Ishikawa (cell line): Measurements from ENCODE around the gene TSPAN16.

Source experiments
- CEBPB ChIP-seq: IDR thresholded peaks from 2 replicates; pipeline ENCODE4 v1.6.1; 2012
- CREB1 ChIP-seq: IDR thresholded peaks from 2 replicates; pipeline ENCODE4 v1.6.1; 2012; ENCODE audit warnings: low read depth
- EGR1 ChIP-seq: IDR thresholded peaks from 2 replicates; pipeline ENCODE4 v1.6.1; 2012
- EP300 ChIP-seq: IDR thresholded peaks from 2 replicates; pipeline ENCODE4 v1.6.1; 2012; ENCODE audit warnings: borderline replicate concordance
- FOXM1 ChIP-seq: IDR thresholded peaks from 2 replicates; pipeline ENCODE4 v1.6.1; 2012; ENCODE audit warnings: low read depth, borderline replicate concordance
- MAX ChIP-seq: IDR thresholded peaks from 2 replicates; pipeline ENCODE4 v1.6.1; 2012
- NFIC ChIP-seq: IDR thresholded peaks from 2 replicates; pipeline ENCODE4 v1.6.1; 2012
- RAD21 ChIP-seq: IDR thresholded peaks from 2 replicates; pipeline ENCODE4 v1.6.1; 2012; ENCODE audit warnings: low read depth
- TAF1 ChIP-seq: IDR thresholded peaks from 2 replicates; pipeline ENCODE4 v1.6.1; 2012; ENCODE audit warnings: low read depth, mild to moderate bottlenecking
- TCF12 ChIP-seq: IDR thresholded peaks from 2 replicates; pipeline ENCODE4 v1.6.1; 2012; ENCODE audit warnings: low read depth
- TEAD4 ChIP-seq: IDR thresholded peaks from 2 replicates; pipeline ENCODE4 v1.6.1; 2012
- USF1 ChIP-seq: IDR thresholded peaks from 2 replicates; pipeline ENCODE4 v1.6.1; 2012
- YY1 ChIP-seq: IDR thresholded peaks from 2 replicates; pipeline ENCODE4 v1.6.1; 2012; ENCODE audit warnings: low read depth
- ZBTB7A ChIP-seq: IDR thresholded peaks from 2 replicates; pipeline ENCODE4 v1.6.1; 2012; ENCODE audit warnings: low read depth
- TF ChIP-seq, protein P1 (sequence below): IDR thresholded peaks from 2 replicates; pipeline ENCODE4 v1.6.1; 2012; ENCODE audit warnings: low read depth, mild to moderate bottlenecking

Gene TSPAN16

DNA sequence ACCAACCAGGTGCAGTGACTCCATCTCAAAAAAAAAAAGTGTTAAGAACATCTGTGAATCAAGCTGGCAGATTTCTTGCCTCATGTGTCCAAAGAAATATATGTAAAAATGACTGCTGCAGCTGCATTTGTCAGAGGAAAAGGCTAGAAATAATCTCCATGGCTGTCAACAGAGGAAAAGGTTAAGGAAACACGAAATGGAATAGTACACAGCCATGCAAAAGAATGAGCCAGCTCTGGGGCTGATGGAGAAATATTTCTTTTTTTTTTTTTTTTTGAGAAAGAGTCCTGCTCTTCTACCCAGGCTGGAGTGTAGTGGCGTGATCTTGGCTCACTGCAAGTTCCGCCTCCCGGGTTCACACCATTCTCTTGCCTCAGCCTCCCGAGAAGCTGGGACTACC lies 36.9 kb downstream of the TSPAN16 start:
- TF ChIP-seq RAD21 (no peak), NFIC (no peak), CREB1 (no peak), EP300 (no peak)

DNA sequence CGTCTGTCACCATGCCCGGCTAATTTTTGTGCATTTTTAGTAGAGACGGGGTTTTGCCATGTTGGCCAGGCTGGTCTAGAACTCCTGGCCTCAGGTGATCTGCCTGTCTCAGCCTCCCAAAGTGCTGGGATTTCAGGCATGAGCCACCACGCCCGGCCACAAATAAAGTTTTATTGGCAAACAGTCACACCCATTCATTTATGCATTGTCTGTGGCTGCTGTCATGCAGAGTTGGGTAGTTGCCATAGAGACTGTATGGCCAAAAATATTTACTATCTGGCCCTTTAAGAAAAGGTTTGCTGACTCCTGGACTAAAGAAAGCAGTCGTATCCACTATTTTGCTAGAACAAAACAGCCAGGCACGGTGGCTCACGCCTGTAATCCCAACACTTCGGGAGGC lies 37.9 kb downstream of the TSPAN16 start:
- 0 out of 2 replicates have a peak, but pooled peaks have one; percentile 26 for TF ChIP-seq NFIC
- TF ChIP-seq MAX, result peak; percentile 24; the same call in 1 of the 2 replicates
- peak; percentile 43 for TF ChIP-seq TEAD4
- peak; percentile 12; the same call in 1 of the 2 replicates for TF ChIP-seq EP300
- 0 out of 2 replicates have a peak, but pooled peaks have one; percentile 26 for TF ChIP-seq TCF12

- TF ChIP-seq, protein P1, sequence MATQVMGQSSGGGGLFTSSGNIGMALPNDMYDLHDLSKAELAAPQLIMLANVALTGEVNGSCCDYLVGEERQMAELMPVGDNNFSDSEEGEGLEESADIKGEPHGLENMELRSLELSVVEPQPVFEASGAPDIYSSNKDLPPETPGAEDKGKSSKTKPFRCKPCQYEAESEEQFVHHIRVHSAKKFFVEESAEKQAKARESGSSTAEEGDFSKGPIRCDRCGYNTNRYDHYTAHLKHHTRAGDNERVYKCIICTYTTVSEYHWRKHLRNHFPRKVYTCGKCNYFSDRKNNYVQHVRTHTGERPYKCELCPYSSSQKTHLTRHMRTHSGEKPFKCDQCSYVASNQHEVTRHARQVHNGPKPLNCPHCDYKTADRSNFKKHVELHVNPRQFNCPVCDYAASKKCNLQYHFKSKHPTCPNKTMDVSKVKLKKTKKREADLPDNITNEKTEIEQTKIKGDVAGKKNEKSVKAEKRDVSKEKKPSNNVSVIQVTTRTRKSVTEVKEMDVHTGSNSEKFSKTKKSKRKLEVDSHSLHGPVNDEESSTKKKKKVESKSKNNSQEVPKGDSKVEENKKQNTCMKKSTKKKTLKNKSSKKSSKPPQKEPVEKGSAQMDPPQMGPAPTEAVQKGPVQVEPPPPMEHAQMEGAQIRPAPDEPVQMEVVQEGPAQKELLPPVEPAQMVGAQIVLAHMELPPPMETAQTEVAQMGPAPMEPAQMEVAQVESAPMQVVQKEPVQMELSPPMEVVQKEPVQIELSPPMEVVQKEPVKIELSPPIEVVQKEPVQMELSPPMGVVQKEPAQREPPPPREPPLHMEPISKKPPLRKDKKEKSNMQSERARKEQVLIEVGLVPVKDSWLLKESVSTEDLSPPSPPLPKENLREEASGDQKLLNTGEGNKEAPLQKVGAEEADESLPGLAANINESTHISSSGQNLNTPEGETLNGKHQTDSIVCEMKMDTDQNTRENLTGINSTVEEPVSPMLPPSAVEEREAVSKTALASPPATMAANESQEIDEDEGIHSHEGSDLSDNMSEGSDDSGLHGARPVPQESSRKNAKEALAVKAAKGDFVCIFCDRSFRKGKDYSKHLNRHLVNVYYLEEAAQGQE, result no peak
- TF ChIP-seq TAF1 (no peak), MAX (no peak), YY1 (no peak), EP300 (no peak), RAD21 (no peak)
Observed at GRCh38 chr19:11335449-11336146, 39.6 kb downstream of the TSPAN16 start.

DNA sequence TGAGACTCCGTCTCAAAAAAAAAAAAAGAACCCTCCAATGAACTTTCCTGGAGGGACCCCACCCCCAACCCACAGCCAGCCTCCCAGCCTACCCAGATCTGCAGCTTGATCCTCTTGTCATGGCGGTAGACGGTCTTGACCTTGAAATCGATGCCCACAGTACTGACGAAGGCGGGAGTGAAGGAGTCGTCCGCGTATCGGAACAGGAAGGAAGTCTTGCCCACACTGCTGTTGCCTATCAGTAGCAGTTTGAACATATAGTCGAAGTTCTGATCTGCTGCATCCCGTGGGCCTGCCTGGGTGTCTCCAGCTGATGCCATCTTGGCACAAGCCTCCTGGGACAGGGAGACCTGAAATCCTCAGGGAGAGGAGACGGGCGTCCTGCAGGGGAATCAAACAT lies 41.1 kb downstream of the TSPAN16 start:
- TF ChIP-seq, protein P1, result no peak
- no peak for TF ChIP-seq USF1
- no peak for TF ChIP-seq FOXM1
- TF ChIP-seq RAD21, result no peak
- TF ChIP-seq ZBTB7A, result no peak
- no peak for TF ChIP-seq TEAD4

- TF ChIP-seq EGR1 (no peak), TAF1 (no peak), NFIC (no peak), MAX (no peak), FOXM1 (no peak), TEAD4 (no peak), TCF12 (no peak), USF1 (no peak), EP300 (no peak), YY1 (no peak), CREB1 (no peak), ZBTB7A (no peak), RAD21 (no peak), CEBPB (no peak)
- TF ChIP-seq, protein P1, result no peak
Observed at GRCh38 chr19:11338121-11338520, 42.2 kb downstream of the TSPAN16 start.
